GM23338 (cell line): Measurements from ENCODE around the gene HNMT. TPM values are rescaled to one million over a fixed set of nuclear protein-coding genes. Genes with fewer than 3 reads are reported as not detected.

Source experiments
- ATAC-seq: fragments of 200-7000 bp; cut with Tn5 transposase; 3 replicates; pipeline ENCODE4 v1.9.1; 2020
- DNase-seq: peaks from one replicate; pipeline ENCODE4 v3.0.0-alpha.2; 2015; ENCODE audit warnings: low spot score
- H2AFZ ChIP-seq: fragments of 200-600 bp; sonication (generic); 2 replicates; pipeline ENCODE4 v1.8.0; 2016; ENCODE audit warnings: antibody characterized with exemption, mild to moderate bottlenecking, moderate library complexity
- H3F3A ChIP-seq: fragments of 200-600 bp; sonication (generic); replicated peaks from 2 replicates; pipeline ENCODE4 v1.8.0; 2017; ENCODE audit warnings: antibody characterized with exemption, mixed run types, low read depth
- H3K27ac ChIP-seq: fragments of 200-600 bp; sonication (generic); 2 replicates; pipeline ENCODE4 v1.6.1; 2016; ENCODE audit warnings: low read depth
- H3K27me3 ChIP-seq: fragments of 200-600 bp; sonication (generic); 2 replicates; pipeline ENCODE4 v1.8.0; 2016; ENCODE audit warnings: mild to moderate bottlenecking, mixed run types, moderate library complexity; ENCODE audit not compliant: insufficient read depth
- H3K36me3 ChIP-seq: fragments of 200-600 bp; sonication (generic); 2 replicates; pipeline ENCODE4 v1.8.0; 2016; ENCODE audit warnings: mild to moderate bottlenecking; ENCODE audit not compliant: insufficient read depth
- H3K4me1 ChIP-seq: fragments of 200-600 bp; sonication (generic); 2 replicates; pipeline ENCODE4 v1.8.0; 2016; ENCODE audit warnings: mild to moderate bottlenecking, moderate library complexity; ENCODE audit not compliant: insufficient read depth
- H3K4me2 ChIP-seq: fragments of 200-600 bp; sonication (generic); 2 replicates; pipeline ENCODE4 v1.7.1; 2017; ENCODE audit warnings: mixed run types
- H3K4me3 ChIP-seq: fragments of 200-600 bp; sonication (generic); 2 replicates; pipeline ENCODE4 v1.6.1; 2016; ENCODE audit warnings: mixed run types
- H3K79me2 ChIP-seq: fragments of 200-600 bp; sonication (generic); replicated peaks from 2 replicates; pipeline ENCODE4 v1.8.0; 2017; ENCODE audit warnings: mild to moderate bottlenecking; ENCODE audit not compliant: insufficient read depth
- H3K9me2 ChIP-seq: fragments of 200-600 bp; sonication (generic); 2 replicates; pipeline ENCODE4 v1.8.0; 2017; ENCODE audit not compliant: insufficient read depth
- H4K20me1 ChIP-seq: fragments of 200-600 bp; sonication (generic); replicated peaks from 2 replicates; pipeline ENCODE4 v1.8.0; 2017; ENCODE audit warnings: mild to moderate bottlenecking; ENCODE audit not compliant: insufficient read depth
- H3K27ac Mint-ChIP-seq: 2 replicates; pipeline ENCODE4 v1.8.0; 2020; ENCODE audit warnings: inconsistent platforms, mild to moderate bottlenecking, moderate library complexity, mixed read lengths
- H3K27me3 Mint-ChIP-seq: 3 replicates; pipeline ENCODE4 v1.8.0; 2022; ENCODE audit warnings: low read depth, mild to moderate bottlenecking, moderate library complexity, mixed read lengths, inconsistent platforms; ENCODE audit not compliant: insufficient read depth, poor library complexity
- H3K36me3 Mint-ChIP-seq: 3 replicates; pipeline ENCODE4 v1.8.0; 2021; ENCODE audit warnings: low read depth, mild to moderate bottlenecking, inconsistent platforms, moderate library complexity, mixed read lengths
- H3K4me1 Mint-ChIP-seq: 3 replicates; pipeline ENCODE4 v1.8.0; 2020; ENCODE audit warnings: mild to moderate bottlenecking, inconsistent platforms, mixed read lengths
- H3K4me3 Mint-ChIP-seq: 3 replicates; pipeline ENCODE4 v1.8.0; 2021; ENCODE audit warnings: moderate library complexity, mild to moderate bottlenecking, inconsistent platforms, mixed read lengths
- H3K9me3 Mint-ChIP-seq: 3 replicates; pipeline ENCODE4 v1.8.0; 2020; ENCODE audit warnings: moderate library complexity, mild to moderate bottlenecking, inconsistent platforms, mixed read lengths
- CREB1 ChIP-seq: fragments of 250-450 bp; sonication (Bioruptor Pico); IDR thresholded peaks from 2 replicates; pipeline ENCODE4 v1.5.0; 2020; ENCODE audit warnings: low read depth, mild to moderate bottlenecking, moderate library complexity
- CTCF ChIP-seq, 2 experiments: fragments of 200-600 bp in 1 of 2; sonication (generic) in 1 of 2; conservative IDR thresholded peaks; 2 replicates each; pipeline versions ENCODE4 v1.5.1 to v1.6.1; 2016 to 2017; ENCODE audit warnings: antibody characterized with exemption in 2 of 2, low read depth in 2 of 2, mild to moderate bottlenecking in 2 of 2, moderate library complexity in 1 of 2
- ETS1 ChIP-seq: IDR thresholded peaks from 2 replicates; pipeline ENCODE4 v1.6.1; 2016; ENCODE audit warnings: antibody characterized with exemption
- EZH2phosphoT487 ChIP-seq: fragments of 200-600 bp; sonication (generic); IDR thresholded peaks from one replicate; pipeline ENCODE4 v1.8.1; 2018; ENCODE audit warnings: antibody characterized with exemption; ENCODE audit not compliant: unreplicated experiment
- JUNB ChIP-seq: IDR thresholded peaks from one replicate; pipeline ENCODE4 v1.6.1; 2016; ENCODE audit warnings: antibody characterized with exemption; ENCODE audit not compliant: unreplicated experiment
- NANOG ChIP-seq: IDR thresholded peaks from 2 replicates; pipeline ENCODE4 v1.6.1; 2016; ENCODE audit warnings: antibody characterized with exemption, borderline replicate concordance
- POLR2AphosphoS5 ChIP-seq: IDR thresholded peaks from 2 replicates; pipeline ENCODE4 v1.6.1; 2016; ENCODE audit warnings: antibody characterized with exemption, low read depth
- REST ChIP-seq: IDR thresholded peaks from one replicate; pipeline ENCODE4 v1.6.1; 2018; ENCODE audit warnings: antibody characterized with exemption; ENCODE audit not compliant: unreplicated experiment
- STAT1 ChIP-seq: IDR thresholded peaks from one replicate; pipeline ENCODE4 v1.6.1; 2016; ENCODE audit warnings: antibody characterized with exemption; ENCODE audit not compliant: unreplicated experiment
- ZNF114 ChIP-seq: fragments of 250-450 bp; sonication (Bioruptor Pico); IDR thresholded peaks from 2 replicates; pipeline ENCODE4 v1.5.0; 2020; ENCODE audit warnings: mild to moderate bottlenecking, moderate library complexity
- ZNF331 ChIP-seq: fragments of 250-450 bp; sonication (Bioruptor Pico); IDR thresholded peaks from 2 replicates; pipeline ENCODE4 v1.5.0; 2020; ENCODE audit warnings: low read depth, mild to moderate bottlenecking, moderate library complexity
- polyA plus RNA-seq: library from polyadenylated mRNA; unstranded; fragments of >200 nt; fragmentation: Nextera tagmentation; extraction: Ambion mirVana; gene quantifications from 2 replicates; pipeline ENCODE4 v1.2.1, GENCODE V29; 2016
- total RNA-seq: library from RNA; depleted of rRNA; stranded (reverse); fragments of >200 nt; shearing (Covaris generic); gene quantifications from 2 replicates; pipeline ENCODE4 v1.2.3, GENCODE V29; 2014

HNMT gene
- total and polyA plus RNA-seq, 2 experiments from 2014 or later: 3.3 to 3.4 TPM

GRCh38 chr2:137981112-137981656, 16.9 kb downstream of the HNMT start:
- Mint-ChIP-seq H3K36me3 (no peaks in the 10 kb centered on the region), H3K27ac (no peak overlapping the region; the same call in 1 of the 2 replicates), H3K4me1 (peaks cover 3% of the 10 kb centered on the region; the same call in 2 of the 3 replicates), H3K27me3 (no peaks in the 10 kb centered on the region), H3K4me3 (no peak overlapping the region), H3K9me3 (no peaks in the 10 kb centered on the region)
- no peaks in the 10 kb centered on the region for H3K36me3 ChIP-seq
- H3K27me3 ChIP-seq: no peaks in the 10 kb centered on the region
- ATAC-seq (no peak), DNase-seq (no peak)
- no peaks in the 10 kb centered on the region for H3F3A ChIP-seq
- H3K4me1 ChIP-seq: no peaks in the 10 kb centered on the region
- H3K4me2 ChIP-seq: no peak overlapping the region
- no peak overlapping the region for H3K4me3 ChIP-seq
- H3K9me2 ChIP-seq: no peaks in the 10 kb centered on the region
- no peak overlapping the region for H3K27ac ChIP-seq
- H2AFZ ChIP-seq: no peak overlapping the region
- H4K20me1 ChIP-seq: no peaks in the 10 kb centered on the region
- no peaks in the 10 kb centered on the region for H3K79me2 ChIP-seq
- TF ChIP-seq CREB1 (CRISPR knock-in tag): no peak
- no peak for TF ChIP-seq ETS1
- TF ChIP-seq STAT1: no peak
- no peak for TF ChIP-seq ZNF331
- no peak for TF ChIP-seq POLR2AphosphoS5
- TF ChIP-seq JUNB: no peak
- TF ChIP-seq NANOG: no peak
- TF ChIP-seq ZNF114 (CRISPR knock-in tag): no peak
- TF ChIP-seq EZH2phosphoT487: no peak
- TF ChIP-seq REST: no peak
- no peak for TF ChIP-seq CTCF (conservative IDR thresholded peaks at IDR 0.05; ENCODE audit: low read depth in 2 of 2)
